Left lung (tissue), 10 donors: ENCODE measurements around the gene MEPCE. TPM values are rescaled to one million over a fixed set of nuclear protein-coding genes. Genes with fewer than 3 reads are reported as not detected.

Experiments used
- ATAC-seq: fragments of 200-7000 bp; cut with Tn5 transposase; one replicate; pipeline ENCODE4 v1.9.1; 2020; ENCODE audit warnings: moderate library complexity
- DNase-seq, 4 donors: peaks; one replicate each; pipeline ENCODE4 v3.0.0-alpha.2; 2013 to 2020
- H3K27ac ChIP-seq, 2 donors: fragments of 200-600 bp; sonication (generic) in 1 of 2; one replicate each; pipeline versions ENCODE4 v1.5.0 to v1.8.0; 2020 to 2021
- H3K27me3 ChIP-seq, 2 donors: fragments of 200-600 bp; sonication (generic) in 1 of 2; one replicate each; pipeline versions ENCODE4 v1.5.0 to v1.8.0; 2020 to 2021
- H3K36me3 ChIP-seq, 2 donors: fragments of 200-600 bp; sonication (generic) in 1 of 2; one replicate each; pipeline versions ENCODE4 v1.5.0 to v1.8.0; 2020 to 2021
- H3K4me1 ChIP-seq, 2 donors: fragments of 200-600 bp; one replicate each; pipeline ENCODE4 v1.8.0; 2021
- H3K4me3 ChIP-seq, 2 donors: fragments of 200-600 bp; sonication (generic) in 1 of 2; one replicate each; pipeline versions ENCODE4 v1.5.0 to v1.8.0; 2020 to 2021; ENCODE audit warnings: mild to moderate bottlenecking in 1 of 2
- H3K9me3 ChIP-seq, 2 donors: fragments of 200-600 bp; sonication (generic) in 1 of 2; one replicate each; pipeline versions ENCODE4 v1.5.0 to v1.8.0; 2020 to 2021
- CTCF ChIP-seq, 2 donors: fragments of 200-600 bp; sonication (generic) in 1 of 2; IDR thresholded peaks; one replicate each; pipeline versions ENCODE4 v1.5.0 to v1.8.0; 2021; ENCODE audit warnings: antibody characterized with exemption in 2 of 2
- intact Hi-C, 2 donors: fragments of 100-400 bp; cut with DNase I; formaldehyde crosslinking; loops; one replicate each; pipeline versions ENCODE4 v1.11.2 to v1.14.2; 2022
- polyA plus RNA-seq, 6 donors: library from polyadenylated mRNA; unstranded; fragments of 120-200 nt; gene quantifications; one replicate each; pipeline ENCODE4 v1.2.1, GENCODE V29; 2013; ENCODE audit not compliant: insufficient read length in 6 of 6
- total RNA-seq, 2 donors: library from RNA; stranded (reverse); fragmentation: NEBNext Ultra II Directional; extraction: Animal tissue kit (Norgen Biotek cat#: 25700); gene quantifications; one replicate each; pipeline ENCODE4 v1.2.1, GENCODE V29; 2021
- donor health status: DM: no; HTN: yes; CAD: no.
- donor health status: DM: no; HTN: no; CAD: no.

Gene MEPCE
- total and polyA plus RNA-seq, 8 donors: 25.0 to 49.3 (median 42.6) TPM

GRCh38 chr7:100472854-100473499 is 43.3 kb downstream of the MEPCE start:
- peaks cover 0 to 60% of the 10 kb centered on the region in 2 donors for H3K36me3 ChIP-seq

GRCh38 chr7:100475549-100475948 is 45.9 kb downstream of the MEPCE start:
- Histone ChIP-seq H3K27me3 (no peaks in the 10 kb centered on the region), H3K4me3 (peak overlapping the region in 1 of 2 donors; percentile 97), H3K36me3 (peaks cover 0 to 41% of the 10 kb centered on the region in 2 donors), H3K4me1 (peaks cover 21 to 63% of the 10 kb centered on the region in 2 donors), H3K27ac (peak overlapping the region in 1 of 2 donors; percentile 46), H3K9me3 (no peaks in the 10 kb centered on the region)
- DNase-seq (no peak), ATAC-seq (no peak)
- intact Hi-C loops: loop anchor here in 1 of 2 donors (10.0 kb wide), 1 partner anchor 209 kb away; no protein-coding TSS in a partner anchor
- no peak for TF ChIP-seq CTCF (IDR thresholded peaks at IDR 0.05)

More at GRCh38 chr7:100472854-100473499, 43.3 kb downstream of the MEPCE start:
- no peaks in the 10 kb centered on the region for H3K9me3 ChIP-seq
- peak overlapping the region in 1 of 2 donors; percentile 16 for H3K4me3 ChIP-seq
- H3K4me1 ChIP-seq: peaks cover 21 to 67% of the 10 kb centered on the region in 2 donors
- no peak for TF ChIP-seq CTCF (IDR thresholded peaks at IDR 0.05)
- peak in 1 of 4 donors; percentile 48 for DNase-seq
- peak overlapping the region; percentile 48 to 66 for H3K27ac ChIP-seq
- intact Hi-C loops: loop anchor here (5.0 to 10.0 kb wide), 2 partner anchors 84 to 212 kb away; no protein-coding TSS in a partner anchor
- ATAC-seq: peak; percentile 41
- H3K27me3 ChIP-seq: no peaks in the 10 kb centered on the region

GRCh38 chr7:100476101-100476780 is 46.6 kb downstream of the MEPCE start:
- intact Hi-C loops: loop anchor here in 1 of 2 donors (10.0 kb wide), 1 partner anchor 209 kb away; no protein-coding TSS in a partner anchor
- Histone ChIP-seq H3K4me1 (peaks cover 21 to 63% of the 10 kb centered on the region in 2 donors), H3K27me3 (no peaks in the 10 kb centered on the region), H3K36me3 (peaks cover 0 to 34% of the 10 kb centered on the region in 2 donors), H3K9me3 (no peaks in the 10 kb centered on the region), H3K4me3 (peak overlapping the region in 1 of 2 donors; percentile 97), H3K27ac (peak overlapping the region in 1 of 2 donors; percentile 46)
- no peak for ATAC-seq
- no peak for DNase-seq
- TF ChIP-seq CTCF (IDR thresholded peaks at IDR 0.05): no peak

- DNase-seq (peak in 1 of 4 donors; percentile 79), ATAC-seq (no peak)
- Histone ChIP-seq H3K4me3 (peak overlapping the region; percentile 53 to 97), H3K36me3 (peaks cover 0 to 25% of the 10 kb centered on the region in 2 donors), H3K27ac (peak overlapping the region; percentile 13 to 96), H3K4me1 (peaks cover 21 to 63% of the 10 kb centered on the region in 2 donors), H3K9me3 (no peaks in the 10 kb centered on the region), H3K27me3 (no peaks in the 10 kb centered on the region)
- intact Hi-C loops: loop anchor here in 1 of 2 donors (10.0 kb wide), 1 partner anchor 208 kb away; no protein-coding TSS in a partner anchor
- TF ChIP-seq CTCF (IDR thresholded peaks at IDR 0.05): no peak
Observed at GRCh38 chr7:100476903-100477870, 47.6 kb downstream of the MEPCE start.
